Lower leg skin (tissue), 4 donors: ENCODE measurements around the gene ENPEP. TPM values are rescaled to one million over a fixed set of nuclear protein-coding genes. Genes with fewer than 3 reads are reported as not detected.

Experiments used
- DNase-seq, 2 donors: peaks; one replicate each; pipeline ENCODE4 v3.0.0-alpha.2; 2019; ENCODE audit warnings: low spot score in 2 of 2
- H3K4me3 ChIP-seq: fragments of 200-600 bp; sonication (generic); 2 replicates; pipeline ENCODE4 v1.5.1; 2017; ENCODE audit warnings: mild to moderate bottlenecking, low read depth; ENCODE audit not compliant: poor library complexity, severe bottlenecking
- CTCF ChIP-seq, 3 donors: fragments of 450-650 bp; IDR thresholded peaks; one replicate each; pipeline ENCODE4 v1.5.1; 2016; ENCODE audit warnings: antibody characterized with exemption in 3 of 3, mild to moderate bottlenecking in 3 of 3, moderate library complexity in 2 of 3
- POLR2A ChIP-seq, 2 donors: fragments of 450-650 bp; IDR thresholded peaks; one replicate each; pipeline ENCODE4 v1.6.1; 2016 to 2017; ENCODE audit warnings: antibody characterized with exemption in 2 of 2, mild to moderate bottlenecking in 1 of 2, moderate library complexity in 1 of 2
- WGBS, 2 donors: methylation state at CpG; one replicate each; pipeline ENCODE4 v1.1.5; 2018; 5-methylcytosine and 5-hydroxymethylcytosine counted together
- intact Hi-C: fragments of 100-400 bp; cut with DNase I; formaldehyde crosslinking; loops from one replicate; pipeline ENCODE4 v1.15.0; 2023; ENCODE audit warnings: low total_unique reads
- total RNA-seq, 4 donors: library from RNA; depleted of rRNA; stranded (reverse); fragments of >200 nt; gene quantifications; one replicate each; pipeline ENCODE4 v1.1.0, GENCODE V29; 2016

ENPEP gene
- total RNA-seq, 4 donors from 2014 or later, result 0.39 to 3.1 (median 1.9) TPM

GRCh38 chr4:110532901-110533589 is 57.1 kb downstream of the ENPEP start:
- intact Hi-C loops, result no loop called here
- TF ChIP-seq POLR2A (IDR thresholded peaks at IDR 0.05) (no peak), CTCF (IDR thresholded peaks at IDR 0.05) (no peak)
- 56 to 61% methylated on average over 4 of the region's 4 CpGs for WGBS, 2 donors
- DNase-seq, result no peak
- no peak overlapping the region for H3K4me3 ChIP-seq

GRCh38 chr4:110533590-110533910 is 57.6 kb downstream of the ENPEP start:
- WGBS, 2 donors, result 60 to 67% methylated on average over 2 of the region's 2 CpGs
- TF ChIP-seq POLR2A (IDR thresholded peaks at IDR 0.05), result no peak
- no peak for TF ChIP-seq CTCF (IDR thresholded peaks at IDR 0.05)
- intact Hi-C loops, result no loop called here
- H3K4me3 ChIP-seq, result no peak overlapping the region
- DNase-seq, result no peak

GRCh38 chr4:110533940-110534339 is 58.0 kb downstream of the ENPEP start:
- TF ChIP-seq POLR2A (IDR thresholded peaks at IDR 0.05) (no peak), CTCF (IDR thresholded peaks at IDR 0.05) (no peak)
- DNase-seq, result no peak
- intact Hi-C loops, result no loop called here
- H3K4me3 ChIP-seq, result no peak overlapping the region
- 61 to 63% methylated on average over 3 of the region's 3 CpGs for WGBS, 2 donors

GRCh38 chr4:110540581-110540980 is 64.6 kb downstream of the ENPEP start:
- no peak for DNase-seq
- intact Hi-C loops, result no loop called here
- TF ChIP-seq POLR2A (IDR thresholded peaks at IDR 0.05) (no peak), CTCF (IDR thresholded peaks at IDR 0.05) (no peak)
- 50 to 54% methylated on average over 3 of the region's 3 CpGs for WGBS, 2 donors
- no peak overlapping the region for H3K4me3 ChIP-seq

- TF ChIP-seq POLR2A (IDR thresholded peaks at IDR 0.05) (no peak), CTCF (IDR thresholded peaks at IDR 0.05) (no peak)
- DNase-seq, result no peak
- no peak overlapping the region for H3K4me3 ChIP-seq
- WGBS, 2 donors, result 49 to 51% methylated on average over 1 of the region's 1 CpG
- intact Hi-C loops, result no loop called here
Observed at GRCh38 chr4:110540982-110541451, 65.1 kb downstream of the ENPEP start.

- WGBS, 2 donors, result 61 to 87% methylated on average over 2 of the region's 2 CpGs
- no peak for DNase-seq
- H3K4me3 ChIP-seq, result no peak overlapping the region
- TF ChIP-seq CTCF (IDR thresholded peaks at IDR 0.05) (no peak), POLR2A (IDR thresholded peaks at IDR 0.05) (no peak)
- intact Hi-C loops, result no loop called here
Observed at GRCh38 chr4:110543577-110543976, 67.6 kb downstream of the ENPEP start.
